ENCODE data around the gene AP1AR.

DNA sequence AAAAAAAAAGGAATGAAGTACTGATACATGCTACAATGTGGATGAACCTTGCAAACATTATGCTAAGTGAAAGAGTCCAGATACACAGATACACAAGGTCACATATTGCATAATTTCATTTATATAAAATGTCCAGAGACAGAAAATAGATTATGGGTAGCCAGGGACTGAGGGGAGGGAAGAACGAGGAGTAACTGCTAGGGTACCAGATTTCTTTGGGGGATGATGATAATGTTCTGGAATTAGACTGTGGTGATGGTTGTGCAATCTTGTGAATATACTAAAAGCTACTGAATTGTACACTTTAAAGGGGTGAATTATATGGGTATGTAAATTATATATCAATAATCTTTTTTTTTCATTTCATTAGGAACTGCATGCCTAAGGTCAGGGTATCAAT lies 20.8 kb upstream of the AP1AR start:
- TF ChIP-seq, protein P1, sequence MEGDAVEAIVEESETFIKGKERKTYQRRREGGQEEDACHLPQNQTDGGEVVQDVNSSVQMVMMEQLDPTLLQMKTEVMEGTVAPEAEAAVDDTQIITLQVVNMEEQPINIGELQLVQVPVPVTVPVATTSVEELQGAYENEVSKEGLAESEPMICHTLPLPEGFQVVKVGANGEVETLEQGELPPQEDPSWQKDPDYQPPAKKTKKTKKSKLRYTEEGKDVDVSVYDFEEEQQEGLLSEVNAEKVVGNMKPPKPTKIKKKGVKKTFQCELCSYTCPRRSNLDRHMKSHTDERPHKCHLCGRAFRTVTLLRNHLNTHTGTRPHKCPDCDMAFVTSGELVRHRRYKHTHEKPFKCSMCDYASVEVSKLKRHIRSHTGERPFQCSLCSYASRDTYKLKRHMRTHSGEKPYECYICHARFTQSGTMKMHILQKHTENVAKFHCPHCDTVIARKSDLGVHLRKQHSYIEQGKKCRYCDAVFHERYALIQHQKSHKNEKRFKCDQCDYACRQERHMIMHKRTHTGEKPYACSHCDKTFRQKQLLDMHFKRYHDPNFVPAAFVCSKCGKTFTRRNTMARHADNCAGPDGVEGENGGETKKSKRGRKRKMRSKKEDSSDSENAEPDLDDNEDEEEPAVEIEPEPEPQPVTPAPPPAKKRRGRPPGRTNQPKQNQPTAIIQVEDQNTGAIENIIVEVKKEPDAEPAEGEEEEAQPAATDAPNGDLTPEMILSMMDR (IDR thresholded peaks at IDR 0.05; ENCODE audit: low read length): no peak
- TF ChIP-seq EZH2 (IDR thresholded peaks at IDR 0.05; ENCODE audit: borderline replicate concordance, low read length): no peak

Measured in OCI-LY1 (cell line).